Stimulated activated CD8-positive, alpha-beta memory T cell treated with anti-CD3 and anti-CD28 coated beads, Interleukin-7, amount 100 ng/mL, for 1 hour (primary cell): ENCODE data around the gene ROBO1.
A peak's percentile ranks its signal among the peaks of the same experiment; 100 is the strongest.
"Not testable (repeated sequence)": the region's sequence is repeated elsewhere in the genome, so short reads cannot be mapped to it uniquely, and the experiment has no call there.

Experiments used
- DNase-seq, 2 donors: peaks; one replicate each; pipeline ENCODE4 v3.0.0-alpha.2; 2020; ENCODE audit warnings: low read depth in 2 of 2

The ROBO1 gene

DNA sequence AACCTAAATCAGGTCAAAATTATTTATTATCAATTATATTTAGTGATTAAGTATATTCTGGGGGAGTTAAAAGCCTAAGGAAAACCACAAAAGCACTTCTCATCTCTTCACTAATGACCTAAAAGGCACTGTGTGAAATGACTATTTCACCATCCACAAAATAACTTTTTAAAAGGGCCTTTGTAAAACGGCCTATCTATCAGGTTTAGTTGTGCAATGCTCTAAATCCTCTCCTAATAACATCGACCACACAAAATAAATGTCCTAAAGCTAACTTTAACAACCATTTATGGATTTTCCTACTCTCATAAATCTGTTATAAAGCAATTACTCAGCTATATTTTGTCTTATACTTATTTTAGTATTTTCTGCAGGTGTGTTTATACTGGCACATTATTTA lies 1066.3 kb downstream of the ROBO1 start:
- DNase-seq = no peak

- DNase-seq = no peak
Observed at GRCh38 chr3:78698431-78698830, 1069.4 kb downstream of the ROBO1 start.

GRCh38 chr3:78697426-78697825 lies 1070.4 kb downstream of the ROBO1 start:
- no peak for DNase-seq

GRCh38 chr3:78690766-78691165 lies 1077.0 kb downstream of the ROBO1 start:
- no peak for DNase-seq

DNA sequence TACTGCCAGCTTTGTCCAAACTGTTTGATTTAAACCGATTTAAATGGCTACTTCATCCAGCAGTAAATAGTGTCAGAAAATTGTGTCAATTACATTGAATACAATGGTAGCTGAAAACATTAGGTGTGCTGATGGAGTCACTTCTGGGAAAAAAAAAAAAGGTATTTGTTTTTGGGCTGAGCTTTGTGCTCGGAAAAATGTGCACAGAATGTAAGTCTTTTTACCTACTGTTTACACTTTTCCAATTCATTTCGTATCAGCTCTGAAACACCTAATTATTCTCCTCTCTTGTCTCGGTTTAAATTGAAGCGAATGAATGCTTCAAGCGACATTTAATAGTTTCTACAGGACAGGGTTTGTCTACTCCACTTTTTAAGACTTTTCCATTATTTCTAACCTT lies 1078.4 kb downstream of the ROBO1 start:
- no peak for DNase-seq

- no peak for DNase-seq
Observed at GRCh38 chr3:78687520-78687919, 1080.3 kb downstream of the ROBO1 start.

- DNase-seq = no peak
Observed at GRCh38 chr3:78683284-78683683, 1084.5 kb downstream of the ROBO1 start.

- not testable (repeated sequence) for DNase-seq
Observed at GRCh38 chr3:78675119-78675805, 1092.5 kb downstream of the ROBO1 start.

DNA sequence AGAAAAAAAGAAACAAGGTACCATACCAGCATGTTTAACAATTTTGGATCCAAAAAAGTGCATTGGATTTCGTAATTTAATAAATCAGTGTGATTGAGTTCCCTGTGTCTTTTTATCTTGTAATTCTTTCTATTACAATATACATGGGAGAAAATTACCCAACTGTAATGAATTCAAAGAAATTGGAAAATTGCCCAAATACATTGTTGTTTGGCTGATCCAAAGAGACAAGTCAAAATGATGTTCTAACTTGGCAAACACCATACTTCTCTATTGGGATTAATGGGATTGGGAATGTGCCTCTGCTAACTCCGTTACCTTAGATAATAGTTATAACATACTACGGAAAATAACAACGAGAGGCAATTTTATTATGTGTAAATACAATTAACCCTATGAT lies 1097.1 kb downstream of the ROBO1 start:
- no peak for DNase-seq

- DNase-seq = no peak
Observed at GRCh38 chr3:78670094-78670493, 1097.7 kb downstream of the ROBO1 start.

- DNase-seq = no peak
Observed at GRCh38 chr3:78668302-78668701, 1099.5 kb downstream of the ROBO1 start.

DNA sequence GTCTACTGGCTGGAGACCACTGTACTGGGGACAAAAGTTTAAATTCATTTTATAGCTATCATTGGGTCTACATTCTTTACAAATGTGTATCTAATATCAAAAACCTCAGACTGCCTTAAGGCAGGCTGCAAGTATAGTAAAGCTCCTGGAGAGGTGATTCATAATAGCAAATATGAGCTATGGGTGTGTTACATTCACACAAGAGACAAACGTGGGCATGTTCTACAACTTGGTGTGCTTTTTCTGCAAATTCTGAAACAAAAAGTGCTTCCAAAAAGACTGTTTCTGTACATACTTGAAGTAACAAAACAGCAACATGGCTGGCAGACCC lies 1101.4 kb downstream of the ROBO1 start:
- no peak for DNase-seq

DNA sequence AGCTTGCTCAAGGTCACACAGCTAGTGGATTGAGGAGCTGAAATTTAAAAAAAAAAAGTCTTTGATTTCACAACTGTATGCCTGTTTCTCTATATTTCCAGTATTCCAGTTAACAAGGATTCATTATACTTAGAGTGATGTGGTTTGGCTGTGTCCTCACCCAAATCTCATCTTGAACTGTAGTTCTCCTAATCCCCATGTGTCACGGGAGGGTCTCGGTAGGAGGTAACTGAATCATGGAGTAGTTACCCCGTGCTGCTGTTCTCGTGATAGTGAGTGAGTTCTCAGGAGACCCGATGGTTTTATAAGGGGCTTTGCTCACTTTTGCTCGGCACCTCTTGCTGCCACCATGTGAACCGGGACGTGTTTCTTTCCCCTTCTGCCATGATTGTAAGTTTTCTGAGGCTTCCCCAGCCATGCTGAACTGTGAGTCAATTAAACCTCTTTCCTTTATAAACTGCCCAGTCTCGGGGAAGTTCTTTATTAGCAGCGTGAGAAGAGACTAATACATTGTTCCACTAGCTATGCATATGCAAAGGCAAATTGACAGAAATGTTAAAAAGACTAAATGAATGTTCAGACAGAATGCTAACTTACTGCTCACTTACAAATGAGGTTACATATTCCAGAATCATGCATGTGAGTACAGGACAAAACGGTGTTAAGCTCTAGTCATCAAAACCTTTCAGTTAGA lies 1101.9 kb downstream of the ROBO1 start:
- no peak for DNase-seq

DNA sequence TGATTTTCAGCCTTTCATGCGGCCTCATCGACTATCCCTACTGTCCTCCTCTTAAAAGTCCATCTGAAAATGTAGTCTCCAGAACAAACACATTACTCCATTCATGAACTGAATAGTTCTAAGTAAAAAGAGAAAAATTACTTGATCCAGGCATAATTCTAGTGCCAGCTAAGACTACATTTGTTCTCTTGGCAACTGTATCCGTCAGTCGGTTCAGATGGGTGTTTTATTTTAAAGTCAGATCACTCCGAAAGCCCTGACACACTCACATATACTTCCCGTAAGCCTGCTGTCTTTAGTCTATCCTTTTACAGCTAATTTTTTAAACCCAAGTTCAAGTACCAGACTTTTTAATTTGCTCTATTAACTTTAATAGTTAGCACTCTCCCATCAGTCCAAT lies 1102.7 kb downstream of the ROBO1 start:
- DNase-seq = no peak

DNA sequence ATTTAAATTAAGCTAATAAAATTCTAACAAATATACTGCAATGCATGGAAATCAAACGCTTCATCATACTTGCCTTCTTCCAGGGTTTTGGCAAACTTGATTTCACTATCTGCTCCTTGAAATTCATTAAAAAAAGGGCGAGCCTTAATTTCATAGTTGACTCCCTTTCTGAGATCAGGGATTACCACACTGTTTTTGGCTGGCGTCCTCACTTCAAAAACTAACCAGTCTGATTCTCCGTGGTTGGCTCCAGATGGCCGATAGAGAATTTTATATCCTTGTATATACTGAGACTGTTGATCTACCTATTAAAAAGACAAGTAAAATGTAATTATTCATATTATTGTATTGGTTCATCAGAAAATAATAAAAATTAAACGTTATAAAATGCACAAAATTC lies 1106.8 kb downstream of the ROBO1 start:
- no peak for DNase-seq

- DNase-seq = peak in 1 of 2 donors; percentile 0
Observed at GRCh38 chr3:78659386-78659987, 1108.3 kb downstream of the ROBO1 start.

- no peak for DNase-seq
Observed at GRCh38 chr3:78647726-78648125, 1120.1 kb downstream of the ROBO1 start.

DNA sequence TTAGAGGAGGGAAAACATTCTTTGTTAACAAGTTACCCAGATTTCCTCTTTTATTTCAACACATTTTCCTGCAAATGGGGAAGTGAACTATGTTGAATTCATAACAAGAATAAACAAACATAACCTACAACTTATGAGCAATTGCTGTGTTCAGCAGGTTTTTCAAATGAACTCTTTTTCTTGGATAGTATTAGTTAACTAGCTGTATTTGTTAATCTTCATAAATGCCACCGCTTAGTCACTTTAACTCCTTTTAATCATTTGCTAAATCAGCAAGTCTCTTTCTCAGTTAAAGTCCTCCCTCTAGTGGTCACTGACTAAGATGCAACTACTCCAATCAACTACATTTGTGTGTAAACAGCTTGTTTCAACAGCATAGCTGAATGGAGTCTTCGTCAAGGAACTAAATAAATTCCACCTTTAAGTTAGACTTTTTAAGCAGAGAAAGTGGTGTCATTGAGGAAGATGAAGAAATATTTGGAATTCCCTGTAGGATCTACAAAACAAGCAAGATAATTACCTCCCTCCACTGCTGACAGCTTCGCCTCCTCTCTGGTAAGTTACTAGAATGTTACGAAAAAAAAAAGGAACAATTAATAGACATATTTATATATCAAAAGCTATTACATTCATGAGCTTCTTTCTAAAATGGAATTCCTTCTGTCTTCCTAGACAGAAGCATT lies 1122.0 kb downstream of the ROBO1 start:
- no peak for DNase-seq

- DNase-seq = no peak
Observed at GRCh38 chr3:78644847-78645246, 1123.0 kb downstream of the ROBO1 start.

DNA sequence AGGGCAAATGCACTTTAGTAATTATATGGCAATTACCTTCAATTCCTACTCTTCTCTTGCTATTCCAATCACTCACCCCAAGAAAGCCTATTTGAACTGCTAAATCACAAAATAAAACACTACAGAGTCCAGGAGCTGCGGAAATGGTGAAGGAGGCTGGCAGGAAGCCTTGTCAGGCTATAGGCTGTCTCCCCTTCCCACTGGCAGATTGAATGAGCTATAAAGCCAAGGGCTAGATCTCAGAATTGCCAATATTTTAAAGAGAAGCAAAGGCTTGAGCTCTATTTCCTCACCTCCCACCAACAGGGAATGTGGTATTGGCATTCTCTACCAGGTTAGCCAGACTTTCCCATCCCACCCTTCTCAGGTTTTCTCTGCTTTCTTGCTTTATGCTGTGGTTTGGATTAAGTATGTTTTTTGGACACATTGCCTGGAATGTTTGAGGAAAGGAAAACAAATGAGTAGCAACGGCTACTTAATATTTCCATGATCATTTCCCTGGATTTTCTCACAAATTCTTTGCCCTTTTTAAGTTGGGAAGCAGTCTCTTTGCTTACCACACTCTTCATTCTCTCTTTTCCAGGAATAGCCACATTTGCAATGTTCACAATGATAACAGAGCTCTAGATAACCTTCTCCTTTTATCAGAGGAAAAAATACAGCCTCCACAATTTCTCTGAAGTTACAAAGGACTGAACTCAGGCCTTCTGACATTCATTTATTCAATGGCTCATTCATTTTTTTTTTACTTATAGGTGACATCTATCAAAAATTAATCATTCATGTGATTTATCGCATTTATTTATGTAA lies 1125.4 kb downstream of the ROBO1 start:
- no peak for DNase-seq

DNA sequence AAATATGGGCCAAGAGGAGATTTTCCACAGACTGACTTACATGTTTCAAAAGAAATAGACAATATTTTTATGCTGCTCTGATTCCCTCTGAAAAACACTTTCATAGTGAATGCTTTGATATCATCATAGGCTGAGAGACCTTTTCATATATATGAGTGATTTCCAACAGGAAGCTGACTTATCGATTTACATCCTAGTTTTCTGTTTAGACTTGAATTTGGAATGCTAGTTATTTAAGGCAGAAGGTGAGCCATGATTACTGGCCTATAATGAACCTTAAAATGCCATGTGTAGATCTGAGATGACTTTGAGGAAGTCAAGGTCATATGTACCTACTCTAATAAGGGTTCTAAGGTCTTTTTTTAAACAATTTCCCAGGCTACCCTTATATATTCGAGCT lies 1126.1 kb downstream of the ROBO1 start:
- no peak for DNase-seq

GRCh38 chr3:78634316-78634715 lies 1133.5 kb downstream of the ROBO1 start:
- no peak for DNase-seq
